Fibroblast of mammary gland (primary cell): ENCODE measurements around the gene RIMS1.
A peak's percentile ranks its signal among the peaks of the same experiment; 100 is the strongest.

Experiments
- DNase-seq: peaks from one replicate; pipeline ENCODE4 v3.0.0-alpha.2; 2010; ENCODE audit warnings: low read depth
- H3K4me3 ChIP-seq: 2 replicates; pipeline ENCODE4 v1.5.1; 2011; ENCODE audit warnings: low read depth, mild to moderate bottlenecking, low read length, moderate library complexity; ENCODE audit not compliant: control insufficient read depth
- CTCF ChIP-seq: conservative IDR thresholded peaks from 2 replicates; pipeline ENCODE4 v1.5.1; 2011; ENCODE audit warnings: low read depth, low read length, inconsistent platforms; ENCODE audit not compliant: control insufficient read depth, insufficient read depth

RIMS1 gene

GRCh38 chr6:72218125-72218524 lies 331.8 kb downstream of the RIMS1 start:
- no peak overlapping the region for H3K4me3 ChIP-seq
- peak; percentile 11 for DNase-seq
- TF ChIP-seq CTCF = peak; percentile 57

- TF ChIP-seq CTCF = no peak
- DNase-seq = no peak
- no peak overlapping the region for H3K4me3 ChIP-seq
These were observed 333.2 kb downstream of the RIMS1 start for GRCh38 chr6:72219536-72219935.

- H3K4me3 ChIP-seq = no peak overlapping the region
- no peak for DNase-seq
- TF ChIP-seq CTCF = no peak
These were observed 351.7 kb downstream of the RIMS1 start for GRCh38 chr6:72238021-72238420.

- no peak for TF ChIP-seq CTCF
- no peak overlapping the region for H3K4me3 ChIP-seq
- no peak for DNase-seq
These were observed 352.6 kb downstream of the RIMS1 start for GRCh38 chr6:72238900-72239299.

- DNase-seq = no peak
- no peak overlapping the region for H3K4me3 ChIP-seq
- no peak for TF ChIP-seq CTCF
These were observed 359.2 kb downstream of the RIMS1 start for GRCh38 chr6:72245565-72245964.

GRCh38 chr6:72246926-72247325 lies 360.6 kb downstream of the RIMS1 start:
- TF ChIP-seq CTCF = no peak
- DNase-seq = no peak
- H3K4me3 ChIP-seq = no peak overlapping the region

- TF ChIP-seq CTCF = no peak
- no peak for DNase-seq
- no peak overlapping the region for H3K4me3 ChIP-seq
These were observed 362.3 kb downstream of the RIMS1 start for GRCh38 chr6:72248621-72249020.
